PC-9 (cell line): ENCODE results near the gene LDLRAD3.

ENCODE experiments used
- CTCF ChIP-seq: fragments of 200-600 bp; sonication (generic); conservative IDR thresholded peaks from 2 replicates; pipeline ENCODE4 v1.6.1; 2017; ENCODE audit warnings: mixed run types, antibody characterized with exemption, mild to moderate bottlenecking, moderate library complexity
- EZH2 ChIP-seq: fragments of 200-600 bp; sonication (generic); IDR thresholded peaks from 2 replicates; pipeline ENCODE4 v1.8.0; 2017; ENCODE audit warnings: antibody characterized with exemption, low read depth

- TF ChIP-seq CTCF (no peak), EZH2 (no peak)
These were observed 266.7 kb downstream of the LDLRAD3 start for GRCh38 chr11:36210529-36210928.
